GM21390 (cell line): ENCODE measurements around the gene ABCA7.

Experiments used
- ATAC-seq: cut with Tn5 transposase; IDR thresholded peaks from one replicate; pipeline ENCODE4 v1.9.1; 2021; ENCODE audit not compliant: unreplicated experiment

The ABCA7 gene

DNA sequence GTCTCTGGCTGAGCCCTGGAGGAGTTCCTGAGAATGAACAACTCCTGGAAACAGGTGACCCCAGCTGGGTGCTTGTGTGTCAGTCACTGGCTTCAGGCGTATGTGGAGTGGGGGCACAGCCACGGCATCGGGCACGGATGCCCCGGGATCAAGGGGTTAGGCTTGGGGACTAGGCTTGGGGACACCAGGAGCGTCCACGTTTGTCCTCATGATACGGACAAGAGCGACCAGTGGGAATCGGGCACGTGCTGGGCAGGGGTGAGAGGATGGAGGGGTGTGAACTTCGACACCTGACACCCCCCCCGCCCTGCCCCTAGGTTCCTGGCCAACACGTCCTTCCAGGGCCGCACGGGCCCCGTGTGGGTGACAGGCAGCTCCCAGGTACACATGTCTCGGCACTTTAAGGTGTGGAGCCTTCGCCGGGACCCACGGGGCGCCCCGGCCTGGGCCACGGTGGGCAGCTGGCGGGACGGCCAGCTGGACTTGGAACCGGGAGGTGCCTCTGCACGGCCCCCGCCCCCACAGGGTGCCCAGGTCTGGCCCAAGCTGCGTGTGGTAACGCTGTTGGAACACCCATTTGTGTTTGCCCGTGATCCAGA is 35.6 kb upstream of the ABCA7 start:
- no peak for ATAC-seq

- ATAC-seq, result no peak
Observed at GRCh38 chr19:1004803-1005664, 34.9 kb upstream of the ABCA7 start.

GRCh38 chr19:1006711-1007398 is 33.1 kb upstream of the ABCA7 start:
- ATAC-seq, result no peak

- ATAC-seq, result no peak
Observed at GRCh38 chr19:1007399-1008251, 32.3 kb upstream of the ABCA7 start.

DNA sequence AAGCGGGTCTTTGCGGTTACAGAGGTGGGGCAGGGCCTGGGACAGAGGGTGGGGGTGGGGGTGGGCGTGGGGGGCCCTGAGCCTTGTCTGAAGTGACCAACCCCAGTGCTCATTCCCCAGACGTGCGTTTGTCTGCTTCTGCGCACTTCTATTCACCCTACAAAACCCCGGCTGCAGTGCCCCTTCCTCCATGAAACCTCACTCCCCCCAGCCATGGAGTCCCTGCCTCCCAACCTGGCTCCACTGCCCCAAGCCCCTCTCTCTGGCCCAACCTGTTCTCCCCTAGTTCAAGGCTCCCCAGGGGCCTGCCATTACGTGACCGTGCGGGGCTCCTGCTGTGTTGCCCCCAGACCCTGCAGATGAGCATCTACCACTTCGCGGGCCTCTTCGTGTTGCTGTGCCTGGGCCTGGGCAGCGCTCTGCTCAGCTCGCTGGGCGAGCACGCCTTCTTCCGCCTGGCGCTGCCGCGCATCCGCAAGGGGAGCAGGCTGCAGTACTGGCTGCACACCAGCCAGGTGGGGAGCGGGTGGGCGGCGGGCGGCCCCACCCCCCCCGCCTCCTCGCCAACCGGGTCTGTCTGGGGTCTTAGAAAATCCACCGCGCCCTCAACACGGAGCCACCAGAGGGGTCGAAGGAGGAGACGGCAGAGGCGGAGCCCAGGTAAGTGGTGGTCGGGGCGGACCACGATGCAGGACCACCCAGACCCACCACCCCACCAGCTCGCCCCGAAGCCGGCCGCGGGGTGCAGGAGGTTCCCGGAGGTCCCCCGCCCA is 31.5 kb upstream of the ABCA7 start:
- ATAC-seq, result no peak

- no peak for ATAC-seq
Observed at GRCh38 chr19:1009041-1009980, 30.6 kb upstream of the ABCA7 start.

DNA sequence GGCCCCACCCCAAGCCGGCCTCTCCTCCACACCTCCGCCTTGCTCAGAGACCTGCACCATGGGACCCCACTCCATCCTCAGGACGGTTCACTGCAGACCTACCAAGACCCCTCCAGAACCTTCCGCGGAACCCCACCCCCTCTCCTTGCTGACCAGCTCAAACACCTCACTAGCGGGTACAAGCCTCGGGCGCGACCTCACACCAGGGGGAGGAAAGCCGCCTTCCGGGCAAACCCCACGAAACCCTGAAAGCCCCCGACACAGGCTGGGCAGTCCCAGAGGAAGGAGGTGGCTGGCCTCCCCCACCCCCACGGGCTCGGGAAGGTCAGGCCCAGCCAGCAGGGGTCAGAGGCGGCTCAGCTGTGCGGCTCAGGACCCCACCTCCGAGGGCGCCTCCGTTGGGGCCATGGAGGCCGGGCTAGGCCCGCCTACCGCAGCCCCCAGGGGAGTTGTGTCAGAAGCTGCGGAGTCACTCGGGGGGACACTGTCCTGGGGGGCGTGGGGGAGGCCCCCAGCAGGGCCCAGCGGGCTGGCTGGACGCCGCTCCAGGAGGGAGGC is 29.8 kb upstream of the ABCA7 start:
- no peak for ATAC-seq

DNA sequence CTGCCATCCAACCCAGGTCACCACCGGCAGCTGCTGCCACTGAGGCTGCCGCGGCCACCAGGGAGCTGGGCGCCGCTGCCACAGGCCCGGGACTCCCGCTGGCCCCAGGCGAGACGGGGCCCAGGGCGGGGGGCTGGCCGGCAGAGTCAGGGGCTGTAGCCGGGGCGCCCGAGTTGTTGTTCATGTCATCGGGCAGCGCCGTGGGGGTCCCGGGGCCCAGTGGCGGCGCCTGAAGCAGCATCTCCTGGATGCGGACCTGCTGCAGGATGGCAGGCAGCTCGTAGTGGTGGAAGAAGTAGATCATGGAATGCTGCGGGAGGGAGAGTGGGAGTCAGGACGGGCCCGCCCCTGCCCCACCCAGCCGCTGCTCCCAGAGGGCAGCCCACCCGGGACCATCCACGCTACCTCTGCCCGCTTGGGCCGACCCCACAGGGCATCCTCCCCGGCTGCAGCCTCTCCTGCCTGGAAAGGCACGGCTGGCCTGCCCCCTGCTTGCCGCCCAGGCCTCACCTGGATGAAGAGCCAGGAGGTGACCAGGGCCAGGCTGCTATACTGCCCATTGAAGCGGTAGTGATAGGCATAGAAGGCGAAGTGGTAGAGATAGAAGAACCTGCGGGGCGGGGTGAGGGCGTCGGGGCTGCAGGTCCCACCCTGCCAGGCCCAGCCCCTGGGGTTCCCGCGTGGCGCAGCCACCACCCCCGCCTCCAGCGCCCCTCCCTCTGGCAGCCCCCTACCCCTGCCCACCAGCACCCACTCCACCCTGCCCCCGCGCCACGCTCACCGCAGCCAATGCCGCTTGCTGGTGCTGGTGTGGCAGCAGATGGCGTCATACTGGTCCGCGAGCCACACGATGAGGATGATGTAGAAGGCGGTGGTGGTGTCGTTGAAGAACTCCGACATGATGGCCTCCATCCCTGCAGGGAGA is 29.1 kb upstream of the ABCA7 start:
- no peak for ATAC-seq

GRCh38 chr19:1011831-1012333 is 28.0 kb upstream of the ABCA7 start:
- no peak for ATAC-seq

DNA sequence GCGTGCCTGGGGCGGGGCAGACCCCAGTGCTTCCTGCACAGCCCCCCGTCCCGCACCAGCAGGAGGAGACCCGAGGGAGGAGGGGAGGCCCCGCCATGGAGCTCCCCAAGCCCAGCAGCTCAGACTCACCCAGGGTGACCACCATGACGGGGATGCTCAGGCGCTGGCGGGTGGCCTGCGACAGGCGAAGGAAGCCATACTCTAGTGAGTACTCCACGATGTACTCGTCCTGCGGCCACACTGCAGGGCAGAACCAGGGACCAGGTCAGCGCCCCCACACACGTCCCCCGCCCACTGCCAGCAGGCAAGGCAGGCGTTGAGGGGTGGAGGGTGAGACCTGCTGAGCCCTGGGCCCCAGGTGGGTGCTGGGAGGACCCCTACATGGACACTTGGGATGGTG is 27.6 kb upstream of the ABCA7 start:
- ATAC-seq, result no peak

DNA sequence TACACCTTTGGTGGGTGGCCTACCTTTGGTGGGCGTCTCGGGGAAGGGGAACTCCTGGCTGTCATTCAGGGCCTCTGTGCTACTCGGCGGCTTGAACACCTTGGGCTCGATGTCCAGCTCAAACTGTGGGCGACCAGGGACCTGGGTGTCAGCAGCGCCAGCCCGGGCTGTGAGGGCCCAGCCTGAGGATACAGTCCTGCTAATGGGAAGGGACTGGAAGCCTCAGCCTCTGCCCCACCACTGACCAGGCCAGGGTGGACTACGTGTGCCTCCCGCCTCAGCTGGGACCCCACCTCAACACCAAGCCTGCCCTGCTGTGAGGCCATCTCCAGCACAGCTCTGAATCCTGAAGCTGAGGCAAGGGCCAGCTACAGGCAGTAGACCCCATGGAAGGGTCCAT is 26.7 kb upstream of the ABCA7 start:
- no peak for ATAC-seq

DNA sequence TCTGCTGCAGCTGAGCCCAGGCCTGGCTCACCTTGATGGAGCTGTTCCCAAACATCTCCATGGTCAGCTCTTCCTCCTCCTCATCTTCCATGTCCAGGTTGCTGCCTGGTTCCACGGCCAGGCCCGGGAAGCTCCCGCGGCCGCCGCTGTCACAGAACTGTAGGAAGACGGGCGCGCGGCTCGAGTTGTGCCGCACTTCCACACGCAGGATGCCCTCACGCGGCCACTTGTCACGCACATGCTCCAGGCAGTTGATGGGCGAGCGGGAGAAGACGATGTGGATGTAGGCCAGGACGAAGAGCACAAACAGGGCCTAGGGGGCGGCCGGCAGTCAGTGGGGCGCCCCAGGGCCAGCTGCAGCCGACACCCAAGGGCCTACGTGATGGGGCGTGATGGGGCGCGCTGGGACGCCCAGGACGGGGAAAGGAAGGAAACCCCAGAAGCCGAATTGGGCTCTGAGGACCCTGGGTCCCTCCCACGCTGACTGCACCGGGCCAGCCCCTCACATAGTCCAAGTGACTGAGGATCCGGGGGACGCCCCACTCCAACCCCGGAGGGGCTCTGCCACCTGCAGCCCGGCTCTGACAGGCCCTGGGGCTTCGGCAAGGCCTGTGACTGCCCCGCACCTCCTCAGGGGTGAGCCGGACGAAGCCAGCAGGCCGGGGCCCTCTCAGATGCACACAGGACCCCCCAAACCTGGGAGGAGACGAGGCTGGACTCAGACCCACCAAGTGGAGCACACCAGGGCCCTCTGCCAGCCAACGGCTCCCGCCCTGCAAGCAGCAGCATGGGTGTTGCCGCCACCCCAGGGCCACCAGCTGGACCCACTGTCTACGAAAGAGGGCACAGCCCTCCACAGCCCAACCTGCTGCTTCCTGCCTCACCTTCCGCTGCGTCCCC is 25.5 kb upstream of the ABCA7 start:
- ATAC-seq, result no peak

GRCh38 chr19:1015061-1015781 is 24.7 kb upstream of the ABCA7 start:
- no peak for ATAC-seq

GRCh38 chr19:1015782-1016646 is 23.9 kb upstream of the ABCA7 start:
- ATAC-seq, result no peak

GRCh38 chr19:1016647-1017114 is 23.2 kb upstream of the ABCA7 start:
- no peak for ATAC-seq
